Uterus (tissue), 2 donors: ENCODE measurements around the gene MICAL2.

Experiments
- CTCF ChIP-seq, 4 experiments: fragments of 200-600 bp in 2 of 4; fragments of 450-650 bp in 2 of 4; sonication (generic) in 2 of 4; IDR thresholded peaks; one replicate each; pipeline ENCODE4 v1.5.1; 2016 to 2019; ENCODE audit warnings: antibody characterized with exemption in 4 of 4, mild to moderate bottlenecking in 2 of 4, moderate library complexity in 1 of 4
- POLR2A ChIP-seq, 2 donors: fragments of 450-650 bp; IDR thresholded peaks; one replicate each; pipeline ENCODE4 v1.6.1; 2016; ENCODE audit warnings: antibody characterized with exemption in 2 of 2, mild to moderate bottlenecking in 1 of 2, moderate library complexity in 1 of 2

DNA sequence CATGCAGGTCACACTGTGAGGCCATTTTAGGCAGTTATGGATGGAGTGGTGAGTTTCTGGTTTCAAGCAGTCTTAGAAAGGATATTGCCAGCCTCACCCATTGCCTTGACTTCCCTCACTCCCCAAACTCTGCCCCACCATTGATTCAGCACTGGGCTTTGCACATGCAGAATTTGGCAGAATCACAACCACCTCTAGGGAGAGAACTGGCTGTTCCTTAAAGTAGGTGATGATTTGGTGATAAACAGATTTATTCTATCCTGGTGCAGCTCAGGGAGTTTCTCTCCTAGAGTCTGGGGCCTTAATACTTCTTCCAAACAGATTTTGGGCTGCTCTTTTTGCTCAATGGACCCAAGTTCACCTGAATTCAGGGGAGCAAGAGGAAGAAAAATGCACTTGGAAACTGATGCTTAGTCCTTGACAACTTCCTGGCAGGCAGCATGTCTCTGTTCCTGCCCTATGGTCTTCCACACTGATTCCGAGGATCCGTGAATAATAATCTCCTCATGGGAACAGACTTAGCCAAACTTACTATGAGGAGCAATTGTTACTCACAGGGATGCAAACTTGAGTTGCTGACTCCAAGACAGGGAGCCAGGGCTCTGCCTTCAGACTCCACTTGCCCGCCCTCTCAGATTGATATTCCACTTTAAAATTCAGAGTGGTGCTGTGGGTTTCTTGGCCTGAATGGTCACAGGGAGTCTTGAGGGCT, 137.3 kb downstream of the MICAL2 start:
- TF ChIP-seq CTCF (IDR thresholded peaks at IDR 0.05) (no peak), POLR2A (IDR thresholded peaks at IDR 0.05) (no peak)
